SK-N-SH (cell line): Measurements from ENCODE around the gene CEP250. TPM values are rescaled to one million over a fixed set of nuclear protein-coding genes. Genes with fewer than 3 reads are reported as not detected.
A peak's percentile ranks its signal among the peaks of the same experiment; 100 is the strongest.

Experiments
- CTCF ChIA-PET: fragments of 300-600, 350-600 bp; formaldehyde crosslinking; extraction: SDS; loops from one replicate; lab custom pipeline; 2021; lab: Yijun Ruan, JAX
- POLR2A ChIA-PET: fragments of 350-600 bp; sonication (Branson Sonifier 250); formaldehyde crosslinking; extraction: SDS; loops from one replicate; lab custom pipeline; 2020; ENCODE audit warnings: antibody characterized with exemption, inconsistent platforms; lab: Yijun Ruan, JAX
- DNase-seq: peaks from one replicate; pipeline ENCODE4 v3.0.0; 2012
- H2AFZ ChIP-seq: fragments of 200-600 bp; sonication (generic); 2 replicates; pipeline ENCODE4 v1.8.1; 2016; ENCODE audit warnings: antibody characterized with exemption, mild to moderate bottlenecking, low read depth
- H3F3A ChIP-seq: fragments of 200-600 bp; sonication (generic); replicated peaks from 2 replicates; pipeline ENCODE3; 2016; ENCODE audit warnings: antibody characterized with exemption, mild to moderate bottlenecking; ENCODE audit not compliant: insufficient read depth
- H3K27ac ChIP-seq, 2 experiments: fragments of 200-500 bp in 1 of 2; fragments of 200-600 bp in 1 of 2; sonication (Bioruptor generic) in 1 of 2; sonication (generic), shearing (Covaris generic) in 1 of 2; 2 replicates each; pipeline versions ENCODE4 v1.5.1 to v1.6.1; 2014 to 2016; ENCODE audit warnings: low read depth in 2 of 2, inconsistent platforms in 1 of 2, low read length in 1 of 2, mild to moderate bottlenecking in 1 of 2, mixed read lengths in 1 of 2
- H3K27me3 ChIP-seq: fragments of 200-600 bp; sonication (generic), shearing (Covaris generic); 2 replicates; pipeline ENCODE4 v1.6.1; 2016; ENCODE audit warnings: mixed run types; ENCODE audit not compliant: insufficient read depth
- H3K36me3 ChIP-seq, 2 experiments: fragments of 200-500 bp in 1 of 2; fragments of 200-600 bp in 1 of 2; sonication (Bioruptor generic) in 1 of 2; sonication (generic) in 1 of 2; replicated peaks in 1 of 2; 2 replicates each; pipeline versions ENCODE3 to v1.5.1; 2014 to 2016; ENCODE audit warnings: low read length in 1 of 2, mild to moderate bottlenecking in 1 of 2; ENCODE audit not compliant: insufficient read depth in 2 of 2, control insufficient read depth in 1 of 2
- H3K4me1 ChIP-seq, 2 experiments: fragments of 200-500 bp in 1 of 2; fragments of 200-600 bp in 1 of 2; sonication (Bioruptor generic) in 1 of 2; sonication (generic), shearing (Covaris generic) in 1 of 2; 2 replicates each; pipeline versions ENCODE4 v1.5.1 to v1.6.1; 2014 to 2016; ENCODE audit warnings: low read depth in 1 of 2, low read length in 1 of 2, mixed run types in 1 of 2; ENCODE audit not compliant: insufficient read depth in 2 of 2, control insufficient read depth in 1 of 2
- H3K4me2 ChIP-seq: fragments of 200-600 bp; sonication (generic), shearing (Covaris generic); 2 replicates; pipeline ENCODE4 v1.6.1; 2017; ENCODE audit warnings: mixed run types
- H3K4me3 ChIP-seq, 2 experiments: fragments of 200-500 bp in 1 of 2; fragments of 200-600 bp in 1 of 2; sonication (Bioruptor generic) in 1 of 2; sonication (generic), shearing (Covaris generic) in 1 of 2; 2 replicates each; pipeline versions ENCODE4 v1.5.1 to v1.8.1; 2014 to 2016; ENCODE audit warnings: low read depth in 2 of 2, inconsistent platforms in 1 of 2, low read length in 1 of 2, mild to moderate bottlenecking in 1 of 2, mixed read lengths in 1 of 2, moderate library complexity in 1 of 2
- H3K79me2 ChIP-seq: fragments of 200-600 bp; sonication (generic); 2 replicates; pipeline ENCODE4 v1.8.1; 2017; ENCODE audit warnings: mild to moderate bottlenecking; ENCODE audit not compliant: insufficient read depth
- H3K9ac ChIP-seq: fragments of 200-600 bp; sonication (generic); 2 replicates; pipeline ENCODE4 v1.6.1; 2017; ENCODE audit warnings: mixed run types
- H3K9me2 ChIP-seq: fragments of 200-600 bp; sonication (generic); 2 replicates; pipeline ENCODE4 v1.6.1; 2017; ENCODE audit warnings: mixed run types
- H3K9me3 ChIP-seq: fragments of 200-600 bp; sonication (generic); 2 replicates; pipeline ENCODE4 v1.6.1; 2017; ENCODE audit warnings: mixed run types, mild to moderate bottlenecking, moderate library complexity
- H4K20me1 ChIP-seq: fragments of 200-600 bp; sonication (generic); 2 replicates; pipeline ENCODE4 v1.6.1; 2017; ENCODE audit warnings: mild to moderate bottlenecking, mixed run types; ENCODE audit not compliant: insufficient read depth
- CHD2 ChIP-seq: fragments of 150-350 bp; IDR thresholded peaks from 2 replicates; pipeline ENCODE4 v1.6.1; 2018; ENCODE audit warnings: low read length; ENCODE audit not compliant: partially characterized antibody
- EP300 ChIP-seq, 2 experiments: IDR thresholded peaks; 2 replicates each; pipeline versions ENCODE4 v1.4.0 to v1.6.1; 2012; ENCODE audit warnings: borderline replicate concordance in 1 of 2, low read depth in 1 of 2, low read length in 1 of 2
- EZH2phosphoT487 ChIP-seq: fragments of 200-600 bp; sonication (generic); IDR thresholded peaks from 2 replicates; pipeline ENCODE4 v1.6.1; 2017; ENCODE audit warnings: low read depth, mixed run types, mild to moderate bottlenecking, antibody characterized with exemption, moderate library complexity, borderline replicate concordance
- FOSL2 ChIP-seq: IDR thresholded peaks from 2 replicates; pipeline ENCODE4 v1.4.0; 2012; ENCODE audit warnings: low read depth, mild to moderate bottlenecking, moderate library complexity, borderline replicate concordance
- FOXJ3 ChIP-seq: sonication (generic); formaldehyde crosslinking; IDR thresholded peaks from 2 replicates; pipeline ENCODE4 v1.5.1; 2020; ENCODE audit warnings: mild to moderate bottlenecking, missing genetic modification reagents
- GABPA ChIP-seq: IDR thresholded peaks from 2 replicates; pipeline ENCODE4 v1.4.0; 2012; ENCODE audit warnings: low read depth, mild to moderate bottlenecking
- IRF3 ChIP-seq: fragments of 150-350 bp; IDR thresholded peaks from 2 replicates; pipeline ENCODE4 v1.6.1; 2016; ENCODE audit warnings: mild to moderate bottlenecking, low read depth, low read length
- MXI1 ChIP-seq: IDR thresholded peaks from 2 replicates; pipeline ENCODE4 v1.6.1; 2012; ENCODE audit warnings: mild to moderate bottlenecking, low read depth, low read length, improper control_type of control experiment
- NRF1 ChIP-seq: IDR thresholded peaks from 2 replicates; pipeline ENCODE4 v1.6.1; 2012; ENCODE audit warnings: low read depth, mild to moderate bottlenecking, low read length
- PBX3 ChIP-seq: IDR thresholded peaks from 2 replicates; pipeline ENCODE4; 2012
- POLR2AphosphoS5 ChIP-seq: IDR thresholded peaks from 2 replicates; pipeline ENCODE4 v1.6.1; 2012; ENCODE audit warnings: low read depth, low read length
- RAD21 ChIP-seq: IDR thresholded peaks from 2 replicates; pipeline ENCODE4 v1.6.1; 2012; ENCODE audit warnings: mild to moderate bottlenecking, low read length
- REST ChIP-seq: IDR thresholded peaks from 2 replicates; pipeline ENCODE4 v1.6.1; 2012; ENCODE audit warnings: mild to moderate bottlenecking, low read depth, low read length, moderate library complexity
- RFX5 ChIP-seq: IDR thresholded peaks from 2 replicates; pipeline ENCODE4 v1.6.1; 2012; ENCODE audit warnings: mild to moderate bottlenecking, improper control_type of control experiment, low read length
- RXRA ChIP-seq: IDR thresholded peaks from 2 replicates; pipeline ENCODE4 v1.4.0; 2012; ENCODE audit warnings: low read depth, mild to moderate bottlenecking, borderline replicate concordance
- SIN3A ChIP-seq: IDR thresholded peaks from 2 replicates; pipeline ENCODE4 v1.6.1; 2012; ENCODE audit warnings: low read depth, mild to moderate bottlenecking, low read length, moderate library complexity, borderline replicate concordance
- TAF1 ChIP-seq: IDR thresholded peaks from 2 replicates; pipeline ENCODE4 v1.6.1; 2012; ENCODE audit warnings: low read depth, mild to moderate bottlenecking, low read length, moderate library complexity, borderline replicate concordance
- TCF12 ChIP-seq: IDR thresholded peaks from 2 replicates; pipeline ENCODE4 v1.4.0; 2012
- TEAD4 ChIP-seq: IDR thresholded peaks from 2 replicates; pipeline ENCODE4 v1.4.0; 2012; ENCODE audit warnings: mild to moderate bottlenecking, borderline replicate concordance; ENCODE audit not compliant: insufficient read depth
- USF1 ChIP-seq: IDR thresholded peaks from 2 replicates; pipeline ENCODE4 v1.4.0; 2012; ENCODE audit warnings: low read depth, borderline replicate concordance
- YY1 ChIP-seq: IDR thresholded peaks from 2 replicates; pipeline ENCODE4 v1.4.0; 2012; ENCODE audit warnings: low read depth, mild to moderate bottlenecking
- ZBTB33 ChIP-seq: IDR thresholded peaks from 2 replicates; pipeline ENCODE4 v1.4.0; 2012; ENCODE audit warnings: low read depth, borderline replicate concordance
- WGBS: methylation state at CpG from one replicate; pipeline ENCODE4 v1.1.6; 2017; ENCODE audit warnings: low lambda C conversion rate; 5-methylcytosine and 5-hydroxymethylcytosine counted together
- polyA plus RNA-seq, 3 experiments: library from polyadenylated mRNA; depleted of rRNA; stranded (reverse); fragments of >200 nt; gene quantifications; 2 replicates each; pipeline ENCODE4 v1.2.3, GENCODE V29; 2012

Gene CEP250
- polyA plus RNA-seq, 1 of the 3 experiments (the other 2 are of a cell fraction): 13.3 TPM

GRCh38 chr20:35463455-35464300 lies 8.3 kb downstream of the CEP250 start:
- no peak overlapping the region for H3K4me2 ChIP-seq
- ChIA-PET POLR2A (interaction anchor here (1.2 kb wide), 1 partner anchor 8 kb away, joined by 4 read pairs; the partner anchor contains the start of gene CEP250), CTCF (interaction anchor here (0.6 to 4.1 kb wide), 36 partner anchors 8 to 529 kb away, joined by 3 to 32 read pairs (median 5); partner anchors contain the start of gene CEP250)
- WGBS: 54% methylated on average over 4 of the region's 4 CpGs
- no peaks in the 10 kb centered on the region for H4K20me1 ChIP-seq
- peaks cover 0 to under 1% of the 10 kb centered on the region in 2 experiments; a peak in 3 of 4 replicates for H3K4me1 ChIP-seq
- H3K9me2 ChIP-seq: no peaks in the 10 kb centered on the region
- DNase-seq: peak; percentile 65
- peaks cover 2% of the 10 kb centered on the region for H3F3A ChIP-seq
- peaks cover 32 to 39% of the 10 kb centered on the region in 2 experiments for H3K36me3 ChIP-seq
- no peaks in the 10 kb centered on the region for H3K9me3 ChIP-seq
- peaks cover 17% of the 10 kb centered on the region; the same call in 1 of the 2 replicates for H3K79me2 ChIP-seq
- no peak overlapping the region for H2AFZ ChIP-seq
- H3K4me3 ChIP-seq: no peak overlapping the region; a peak in 1 of 4 replicates
- no peak overlapping the region for H3K27ac ChIP-seq
- no peaks in the 10 kb centered on the region for H3K27me3 ChIP-seq
- no peak overlapping the region for H3K9ac ChIP-seq
- TF ChIP-seq GABPA (no peak), EP300 (IDR thresholded peaks at IDR 0.05; ENCODE audit: borderline replicate concordance in 1 of 2, low read depth in 1 of 2, low read length in 1 of 2) (no peak), CHD2 (no peak), PBX3 (no peak), YY1 (no peak), SIN3A (no peak), POLR2AphosphoS5 (no peak), MXI1 (0 out of 2 replicates have a peak, but pooled peaks have one; percentile 47), TEAD4 (no peak), ZBTB33 (no peak), FOXJ3 (CRISPR knock-in tag) (no peak), USF1 (no peak), IRF3 (no peak), RAD21 (peak; percentile 81), NRF1 (no peak), EZH2phosphoT487 (no peak), RFX5 (no peak), TCF12 (no peak), RXRA (no peak), FOSL2 (no peak), REST (no peak), TAF1 (no peak)
